Upper lobe of left lung (tissue), 4 donors: ENCODE results near the gene LIN7B.

Source experiments
- EP300 ChIP-seq, 4 donors: sonication (generic); formaldehyde crosslinking; IDR thresholded peaks; one replicate each; pipeline ENCODE4 v1.5.1; 2017; ENCODE audit warnings: antibody characterized with exemption in 4 of 4, control low read depth in 2 of 4
- POLR2A ChIP-seq, 4 donors: fragments of 450-650 bp; IDR thresholded peaks; one replicate each; pipeline ENCODE4 v1.5.1; 2016 to 2017; ENCODE audit warnings: antibody characterized with exemption in 4 of 4, mild to moderate bottlenecking in 2 of 4
- POLR2AphosphoS5 ChIP-seq, 2 donors: sonication (generic); formaldehyde crosslinking; IDR thresholded peaks; one replicate each; pipeline ENCODE4 v1.5.1; 2017; ENCODE audit warnings: antibody characterized with exemption in 2 of 2

DNA sequence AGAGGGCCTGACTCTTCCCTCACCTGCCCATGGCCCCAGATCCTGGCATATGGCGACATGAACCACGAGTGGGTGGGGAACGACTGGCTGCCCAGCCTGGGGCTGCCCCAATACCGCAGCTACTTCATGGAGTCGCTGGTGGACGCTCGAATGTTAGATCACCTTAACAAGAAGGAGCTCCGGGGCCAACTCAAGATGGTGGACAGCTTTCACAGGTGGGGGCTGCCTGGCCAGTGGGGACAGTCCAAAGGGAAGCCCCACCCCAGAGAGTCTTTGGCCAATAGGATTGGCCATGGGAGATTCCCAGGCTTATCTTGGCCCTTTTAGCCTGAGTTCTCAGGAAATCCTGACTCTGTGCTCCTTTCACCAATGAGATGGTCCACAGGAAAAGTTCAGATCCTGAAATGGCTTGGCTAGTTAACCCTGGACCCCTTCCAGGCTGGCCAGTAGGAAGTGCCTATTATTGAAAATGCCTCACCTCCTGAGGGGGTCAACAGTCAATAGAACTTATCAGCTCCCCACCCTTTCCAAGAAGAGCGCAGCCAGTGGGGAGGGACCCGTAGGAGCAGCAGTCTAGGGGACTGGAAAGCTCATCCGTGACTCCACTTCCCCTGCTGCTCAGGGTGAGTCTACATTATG is 34.0 kb downstream of the LIN7B start:
- TF ChIP-seq POLR2A (IDR thresholded peaks at IDR 0.05): no peak
- TF ChIP-seq POLR2AphosphoS5 (IDR thresholded peaks at IDR 0.05): no peak
- TF ChIP-seq EP300 (IDR thresholded peaks at IDR 0.05): no peak
